Caco-2 (cell line): ENCODE results near the gene KDM6A. TPM values are rescaled to one million over a fixed set of nuclear protein-coding genes. Genes with fewer than 3 reads are reported as not detected.
"Not testable (repeated sequence)": the region's sequence is repeated elsewhere in the genome, so short reads cannot be mapped to it uniquely, and the experiment has no call there.

Source experiments
- BruUV-seq: library from RNA; stranded (reverse); fragments of 400-500 nt; replicated peaks from 2 replicates; lab custom pipeline; 2021; lab: Mats Ljungman, UMichigan
- CTCF ChIA-PET: fragments of 300-600 bp; sonication (Branson Sonifier 250); formaldehyde crosslinking; loops from one replicate; lab custom pipeline; 2022; ENCODE audit warnings: antibody characterized with exemption; lab: Charles Lee
- POLR2A ChIA-PET: fragments of 300-600 bp; sonication (Branson Sonifier 250); formaldehyde crosslinking; loops from one replicate; lab custom pipeline; 2022; ENCODE audit warnings: antibody characterized with exemption; lab: Charles Lee
- DNase-seq, 2 experiments: peaks; one replicate each; pipeline versions ENCODE4 v3.0.0 to v3.0.0-alpha.2; 2020 to 2022
- H3K27me3 ChIP-seq: replicated peaks from 2 replicates; pipeline ENCODE4 v1.6.0; 2011; ENCODE audit warnings: low read length; ENCODE audit not compliant: control insufficient read depth, insufficient read depth
- H3K36me3 ChIP-seq: 2 replicates; pipeline ENCODE4 v1.5.1; 2011; ENCODE audit warnings: low read length; ENCODE audit not compliant: control insufficient read depth, insufficient read depth
- H3K4me1 ChIP-seq: fragments of 250-450 bp; sonication (Bioruptor Pico); 2 replicates; pipeline ENCODE4 v1.5.1; 2020; ENCODE audit warnings: mild to moderate bottlenecking
- H3K4me3 ChIP-seq: 2 replicates; pipeline ENCODE4 v1.5.1; 2011; ENCODE audit warnings: low read depth, mild to moderate bottlenecking, control low read depth, low read length
- H3K9me3 ChIP-seq: fragments of 250-450 bp; sonication (Bioruptor Pico); 2 replicates; pipeline ENCODE4 v1.5.1; 2020; ENCODE audit warnings: mild to moderate bottlenecking, moderate library complexity
- H3K27ac Mint-ChIP-seq: one replicate; pipeline ENCODE4 v1.8.0; 2022; ENCODE audit warnings: mixed read lengths; ENCODE audit not compliant: unreplicated experiment
- H3K27me3 Mint-ChIP-seq: one replicate; pipeline ENCODE4 v1.8.0; 2022; ENCODE audit warnings: mixed read lengths; ENCODE audit not compliant: insufficient read depth, unreplicated experiment
- H3K36me3 Mint-ChIP-seq: one replicate; pipeline ENCODE4 v1.8.0; 2022; ENCODE audit warnings: mild to moderate bottlenecking, mixed read lengths; ENCODE audit not compliant: insufficient read depth, unreplicated experiment
- H3K4me1 Mint-ChIP-seq: one replicate; pipeline ENCODE4 v1.8.0; 2022; ENCODE audit warnings: low read depth, mixed read lengths; ENCODE audit not compliant: unreplicated experiment
- H3K4me3 Mint-ChIP-seq: one replicate; pipeline ENCODE4 v1.8.0; 2022; ENCODE audit warnings: mild to moderate bottlenecking, moderate library complexity, mixed read lengths; ENCODE audit not compliant: unreplicated experiment
- H3K9me3 Mint-ChIP-seq: one replicate; pipeline ENCODE4 v1.8.0; 2022; ENCODE audit warnings: mixed read lengths; ENCODE audit not compliant: unreplicated experiment
- intact Hi-C: fragments of 100-400 bp; cut with micrococcal nuclease; formaldehyde crosslinking; loops from one replicate; pipeline ENCODE4 v1.10.0; 2022; ENCODE audit not compliant: unreplicated experiment
- total RNA-seq: library from RNA; stranded (reverse); gene quantifications from 2 replicates; pipeline ENCODE4 v1.2.3, GENCODE V29; 2022
- TF ChIP-seq, protein P1 (sequence below), 2 experiments: fragments of 200-600 bp in 1 of 2; IDR thresholded peaks; 1 replicate in 1 of 2; 2 replicates in 1 of 2; pipeline versions ENCODE4 v1.5.1 to v1.8.0; 2011 to 2022; ENCODE audit warnings: antibody characterized with exemption in 1 of 2, control low read depth in 1 of 2, inconsistent platforms in 1 of 2, low read depth in 1 of 2, low read length in 1 of 2, mild to moderate bottlenecking in 1 of 2, moderate library complexity in 1 of 2; ENCODE audit not compliant: insufficient read depth in 1 of 2, severe bottlenecking in 1 of 2, unreplicated experiment in 1 of 2

Gene KDM6A
- total RNA-seq, 1 experiment from 2014 or later, result 34.2 TPM

DNA sequence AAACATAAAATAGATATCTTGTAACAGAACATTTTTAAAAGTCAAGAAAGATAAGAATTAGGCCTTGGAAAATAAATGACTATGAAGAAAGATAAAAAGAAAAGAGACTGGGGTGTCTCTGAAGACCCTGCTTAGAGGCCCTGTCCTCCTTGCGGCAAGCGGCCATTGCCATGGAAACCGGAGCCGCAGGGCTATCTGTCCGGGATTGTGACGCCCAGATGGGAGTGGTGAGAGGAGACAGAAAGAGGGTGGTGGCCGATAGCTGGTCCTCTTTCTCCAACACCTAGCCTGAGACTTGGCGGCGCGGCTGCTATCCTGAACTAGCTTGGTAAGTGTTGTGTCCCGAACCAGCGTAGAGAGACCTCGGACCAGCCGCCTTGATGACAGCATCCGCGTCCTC, 29.2 kb upstream of the KDM6A start, which contains the start of gene DUSP21:
DUSP21 (plus strand) TSS at position 269 of the 400 bp plus-strand sequence; CDS start at position 381, 112 bp downstream.
- intact Hi-C loops, result no loop called here
- peak within 1 kb of the TSS; percentile 57 for H3K27ac Mint-ChIP-seq
- no peaks in the 10 kb centered on the region for H3K27me3 ChIP-seq
- no peaks in the 10 kb centered on the region for H3K9me3 Mint-ChIP-seq
- TF ChIP-seq, protein P1, sequence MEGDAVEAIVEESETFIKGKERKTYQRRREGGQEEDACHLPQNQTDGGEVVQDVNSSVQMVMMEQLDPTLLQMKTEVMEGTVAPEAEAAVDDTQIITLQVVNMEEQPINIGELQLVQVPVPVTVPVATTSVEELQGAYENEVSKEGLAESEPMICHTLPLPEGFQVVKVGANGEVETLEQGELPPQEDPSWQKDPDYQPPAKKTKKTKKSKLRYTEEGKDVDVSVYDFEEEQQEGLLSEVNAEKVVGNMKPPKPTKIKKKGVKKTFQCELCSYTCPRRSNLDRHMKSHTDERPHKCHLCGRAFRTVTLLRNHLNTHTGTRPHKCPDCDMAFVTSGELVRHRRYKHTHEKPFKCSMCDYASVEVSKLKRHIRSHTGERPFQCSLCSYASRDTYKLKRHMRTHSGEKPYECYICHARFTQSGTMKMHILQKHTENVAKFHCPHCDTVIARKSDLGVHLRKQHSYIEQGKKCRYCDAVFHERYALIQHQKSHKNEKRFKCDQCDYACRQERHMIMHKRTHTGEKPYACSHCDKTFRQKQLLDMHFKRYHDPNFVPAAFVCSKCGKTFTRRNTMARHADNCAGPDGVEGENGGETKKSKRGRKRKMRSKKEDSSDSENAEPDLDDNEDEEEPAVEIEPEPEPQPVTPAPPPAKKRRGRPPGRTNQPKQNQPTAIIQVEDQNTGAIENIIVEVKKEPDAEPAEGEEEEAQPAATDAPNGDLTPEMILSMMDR (IDR thresholded peaks at IDR 0.05; ENCODE audit: insufficient read depth in 1 of 2, low read depth in 1 of 2, low read length in 1 of 2, severe bottlenecking in 1 of 2, unreplicated experiment in 1 of 2), result no peak
- H3K4me1 ChIP-seq, result peaks cover 19% of the 10 kb centered on the region
- no peaks in the 10 kb centered on the region for H3K4me1 Mint-ChIP-seq
- CTCF ChIA-PET, result no interaction called here
- H3K9me3 ChIP-seq, result no peaks in the 10 kb centered on the region
- H3K4me3 Mint-ChIP-seq, result no peak within 1 kb of the TSS
- no peaks in the 10 kb centered on the region for H3K27me3 Mint-ChIP-seq
- H3K4me3 ChIP-seq, result no peak within 1 kb of the TSS
- no peaks in the 10 kb centered on the region for H3K36me3 ChIP-seq
- DNase-seq, result no peak
- POLR2A ChIA-PET, result interaction anchor here (0.7 kb wide), 1 partner anchor 29 kb away, joined by 20 read pairs; the partner anchor contains the start of gene KDM6A
- no peaks in the 10 kb centered on the region for H3K36me3 Mint-ChIP-seq
- BruUV-seq, result no TSS peak

GRCh38 chrX:44844204-44844603, 28.8 kb upstream of the KDM6A start:
- Mint-ChIP-seq H3K9me3 (no peaks in the 10 kb centered on the region), H3K4me1 (no peaks in the 10 kb centered on the region), H3K27ac (no peak overlapping the region), H3K36me3 (no peaks in the 10 kb centered on the region), H3K27me3 (no peaks in the 10 kb centered on the region), H3K4me3 (no peak overlapping the region)
- H3K4me3 ChIP-seq, result no peak overlapping the region
- intact Hi-C loops, result no loop called here
- H3K4me1 ChIP-seq, result peaks cover 19% of the 10 kb centered on the region
- POLR2A ChIA-PET, result no interaction called here
- no peaks in the 10 kb centered on the region for H3K36me3 ChIP-seq
- no TSS peak for BruUV-seq
- no peaks in the 10 kb centered on the region for H3K27me3 ChIP-seq
- TF ChIP-seq, protein P1 (IDR thresholded peaks at IDR 0.05; ENCODE audit: insufficient read depth in 1 of 2, low read depth in 1 of 2, low read length in 1 of 2, severe bottlenecking in 1 of 2, unreplicated experiment in 1 of 2), result no peak
- DNase-seq, result no peak
- no peaks in the 10 kb centered on the region for H3K9me3 ChIP-seq
- CTCF ChIA-PET, result no interaction called here

GRCh38 chrX:44850891-44851290, 22.1 kb upstream of the KDM6A start:
- H3K36me3 ChIP-seq, H3K9me3 ChIP-seq, DNase-seq, H3K4me1 Mint-ChIP-seq, CTCF ChIA-PET, H3K27me3 ChIP-seq, POLR2A ChIA-PET, H3K9me3 Mint-ChIP-seq, H3K4me3 ChIP-seq, H3K4me3 Mint-ChIP-seq, H3K4me1 ChIP-seq, H3K27ac Mint-ChIP-seq, intact Hi-C loops, BruUV-seq, H3K36me3 Mint-ChIP-seq, H3K27me3 Mint-ChIP-seq: not testable (repeated sequence)
